Posterior vena cava (tissue), 2 donors: ENCODE data around the gene KRT84. TPM values are rescaled to one million over a fixed set of nuclear protein-coding genes. Genes with fewer than 3 reads are reported as not detected.

Experiments
- DNase-seq: peaks from one replicate; pipeline ENCODE4 v3.0.0-alpha.2; 2020; ENCODE audit warnings: low spot score
- intact Hi-C, 2 donors: fragments of 100-400 bp; cut with DNase I; formaldehyde crosslinking; loops; one replicate each; pipeline versions ENCODE4 v1.14.1 to v1.14.2; 2022 to 2023
- total RNA-seq, 2 donors: library from RNA; stranded (reverse); fragmentation: NEBNext Ultra II Directional; extraction: Animal tissue kit (Norgen Biotek cat#: 25700); gene quantifications; one replicate each; pipeline ENCODE4 v1.2.1, GENCODE V29; 2021
- donor health status: DM: yes; HTN: yes; CAD: no.
- donor health status: DM: yes; HTN: yes; CAD: no.

KRT84 gene
- total RNA-seq, 2 donors from 2014 or later: not detected

DNA sequence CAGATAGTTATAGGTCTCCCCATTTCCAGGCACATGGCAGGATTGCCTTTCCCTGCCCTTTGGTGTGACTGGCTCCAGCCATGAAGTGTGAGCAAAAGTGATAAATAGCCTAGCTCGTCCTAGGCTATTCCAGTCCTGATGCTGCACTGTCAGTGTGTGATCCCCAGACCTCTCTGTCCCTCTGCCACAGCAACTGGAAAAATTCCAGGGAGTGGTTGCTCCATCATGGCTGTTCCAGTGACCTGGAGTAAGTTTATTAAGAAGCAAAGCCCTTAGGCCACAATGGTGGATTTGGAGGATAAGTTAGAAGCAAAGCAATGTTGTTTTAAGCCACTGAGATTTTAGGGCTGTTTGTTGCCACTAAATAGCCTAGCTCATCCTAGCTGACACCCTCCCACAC is 54.4 kb downstream of the KRT84 start:
- DNase-seq: no peak
- intact Hi-C loops: loop anchor here in 1 of 2 donors (5.0 to 10.0 kb wide), 2 partner anchors 179 to 664 kb away; no protein-coding TSS in a partner anchor

DNA sequence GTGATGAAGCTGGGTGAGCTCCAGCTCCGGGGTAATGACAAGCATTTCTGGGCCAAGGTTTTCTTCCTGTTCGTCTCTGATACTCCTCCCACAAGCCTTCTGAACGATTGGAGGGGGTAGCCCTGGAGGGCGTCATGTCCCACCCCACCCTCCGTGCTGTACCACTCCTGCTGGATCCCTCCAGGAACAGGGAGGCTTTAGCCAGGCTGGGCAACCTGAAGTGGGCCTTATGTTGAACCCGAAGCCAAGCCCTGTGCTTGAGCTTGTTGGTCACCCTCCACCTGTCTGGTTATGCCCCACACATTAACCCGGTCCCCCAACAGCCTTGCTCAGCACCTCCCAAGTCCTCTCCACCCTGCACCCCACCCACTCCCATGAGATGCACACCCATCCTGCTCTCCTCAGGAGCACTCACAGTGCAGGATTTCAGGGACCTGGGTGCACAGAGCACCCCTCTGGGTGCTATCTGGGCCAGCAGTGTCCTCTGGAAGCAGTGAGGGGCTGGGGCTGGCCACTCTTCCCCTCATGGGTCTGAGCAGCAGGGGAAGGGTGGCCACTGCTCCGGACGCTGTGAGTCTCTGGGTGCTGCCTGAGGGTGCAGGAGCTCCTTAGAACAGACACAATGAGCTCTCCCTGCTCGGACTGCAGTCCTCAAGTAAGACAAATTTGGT is 57.5 kb downstream of the KRT84 start:
- intact Hi-C loops: loop anchor here in 1 of 2 donors (5.0 kb wide), 1 partner anchor 171 kb away; no protein-coding TSS in a partner anchor
- DNase-seq: peak; percentile 53

Other genes starting within 250 kb of the KRT84 start
- gene KRT80, start 193.6 kb downstream of the KRT84 start, total RNA-seq: under 1 TPM; 0.19 to 0.48 TPM
- gene KRT7, start 152.4 kb downstream of the KRT84 start, total RNA-seq: 1 to 10 TPM; 4.1 to 6.8 TPM
- gene KRT86, start 111.0 kb downstream of the KRT84 start, total RNA-seq: not detected
- not detected for gene KRT81, start 94.1 kb downstream of the KRT84 start, total RNA-seq
- not detected for gene KRT83, start 64.3 kb downstream of the KRT84 start, total RNA-seq
- not detected for gene KRT85, start 18.2 kb downstream of the KRT84 start, total RNA-seq
- gene KRT82, start 20.7 kb upstream of the KRT84 start, total RNA-seq: not detected
- gene KRT75, start 48.7 kb upstream of the KRT84 start, total RNA-seq: not detected
- gene KRT6B, start 66.5 kb upstream of the KRT84 start, total RNA-seq: not detected
- gene KRT6C, start 88.2 kb upstream of the KRT84 start, total RNA-seq: not detected
- not detected for gene KRT6A, start 107.6 kb upstream of the KRT84 start, total RNA-seq
- not detected for gene KRT5, start 134.7 kb upstream of the KRT84 start, total RNA-seq
- not detected for gene KRT71, start 167.5 kb upstream of the KRT84 start, total RNA-seq
- not detected for gene KRT74, start 188.2 kb upstream of the KRT84 start, total RNA-seq
- not detected for gene KRT72, start 215.8 kb upstream of the KRT84 start, total RNA-seq
- not detected for gene KRT73, start 232.9 kb upstream of the KRT84 start, total RNA-seq